ENCODE data around the gene SELENOM.
"Not testable (repeated sequence)": the region's sequence is repeated elsewhere in the genome, so short reads cannot be mapped to it uniquely, and the experiment has no call there.

SELENOM gene

DNA sequence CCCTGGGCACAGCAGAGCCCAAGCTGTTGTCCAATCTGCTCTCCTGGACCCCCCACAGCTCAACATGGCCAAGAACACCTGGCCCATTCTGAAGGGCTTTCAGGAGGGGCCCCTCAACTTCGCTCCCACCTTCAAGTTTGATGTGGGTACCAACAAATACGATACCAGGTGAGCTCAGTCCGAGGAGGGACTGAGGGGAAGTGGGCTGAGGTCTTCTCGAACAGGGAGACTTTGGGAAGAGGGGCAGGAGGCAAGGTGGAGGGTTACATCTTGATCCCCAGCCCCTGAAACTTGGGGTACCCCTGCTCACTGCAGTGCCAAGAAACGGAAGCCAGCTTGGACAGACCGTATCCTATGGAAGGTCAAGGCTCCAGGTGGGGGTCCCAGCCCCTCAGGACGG lies 20.8 kb upstream of the SELENOM start:
- DNase-seq: no peak

DNA sequence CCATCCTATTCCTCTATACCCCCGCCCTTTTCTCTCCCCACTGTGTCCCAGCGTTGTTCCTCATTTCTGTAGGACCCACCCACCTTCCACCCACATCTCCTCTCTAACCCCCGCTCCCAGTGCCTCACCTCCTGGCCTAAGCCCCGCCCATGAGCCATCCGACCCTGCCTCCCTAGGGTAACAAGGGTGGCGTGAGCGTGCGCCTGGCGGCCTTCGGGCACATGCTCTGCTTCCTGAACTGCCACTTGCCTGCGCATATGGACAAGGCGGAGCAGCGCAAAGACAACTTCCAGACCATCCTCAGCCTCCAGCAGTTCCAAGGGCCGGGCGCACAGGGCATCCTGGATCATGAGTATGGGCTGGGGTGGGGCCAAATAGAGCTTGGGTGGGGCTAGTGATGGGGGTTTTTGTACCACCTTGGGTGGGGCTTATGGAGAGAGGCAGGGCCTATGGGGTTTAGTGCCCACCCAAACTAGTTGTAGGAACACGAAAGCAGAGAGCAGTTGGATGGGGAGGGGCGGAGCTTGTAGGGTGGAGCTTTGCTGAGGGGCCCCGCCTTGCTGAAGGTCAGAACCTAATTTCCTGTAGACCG lies 19.9 kb upstream of the SELENOM start:
- DNase-seq: no peak

DNA sequence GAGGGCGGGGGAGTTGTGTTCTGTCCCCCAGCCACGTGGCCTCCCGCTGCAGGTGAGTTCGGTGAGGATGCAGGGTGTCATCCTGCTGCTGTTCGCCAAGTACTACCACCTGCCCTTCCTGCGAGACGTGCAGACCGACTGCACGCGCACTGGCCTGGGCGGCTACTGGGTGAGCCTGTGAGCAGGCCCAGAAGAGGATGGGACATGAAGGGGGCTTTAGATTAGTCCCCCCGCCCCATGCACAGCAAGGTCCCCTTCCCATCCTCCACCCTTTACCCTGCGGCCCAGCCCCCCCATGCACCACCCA lies 19.5 kb upstream of the SELENOM start:
- DNase-seq: no peak

DNA sequence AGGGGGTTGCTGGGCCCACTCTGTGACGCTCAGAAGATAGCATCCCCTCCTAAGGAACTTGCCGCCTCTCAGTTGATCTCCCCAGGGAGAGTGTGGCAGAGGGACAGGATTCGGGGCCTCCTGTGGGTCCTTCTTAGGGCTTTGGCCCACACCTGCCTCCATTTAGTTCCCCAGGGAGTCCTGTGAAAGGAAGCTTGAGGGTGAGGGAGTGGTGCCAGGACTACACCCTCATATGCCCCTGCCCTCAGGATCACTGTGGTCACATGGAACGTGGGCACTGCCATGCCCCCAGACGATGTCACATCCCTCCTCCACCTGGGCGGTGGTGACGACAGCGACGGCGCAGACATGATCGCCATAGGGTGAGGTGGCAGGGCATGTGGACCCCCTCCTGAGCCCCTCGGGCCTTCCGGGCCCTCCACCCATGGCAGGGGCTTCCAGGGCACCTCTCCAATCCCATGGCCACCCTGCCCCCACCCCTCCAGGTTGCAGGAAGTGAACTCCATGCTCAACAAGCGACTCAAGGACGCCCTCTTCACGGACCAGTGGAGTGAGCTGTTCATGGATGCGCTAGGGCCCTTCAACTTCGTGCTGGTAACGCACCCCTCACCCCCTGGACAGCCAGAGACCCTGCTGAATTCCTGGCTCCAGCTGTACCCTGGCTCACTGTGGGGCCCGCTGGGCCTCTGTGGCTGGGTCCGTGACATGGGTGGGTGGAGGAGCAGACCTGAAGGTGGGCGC lies 18.9 kb upstream of the SELENOM start:
- DNase-seq: no peak

DNA sequence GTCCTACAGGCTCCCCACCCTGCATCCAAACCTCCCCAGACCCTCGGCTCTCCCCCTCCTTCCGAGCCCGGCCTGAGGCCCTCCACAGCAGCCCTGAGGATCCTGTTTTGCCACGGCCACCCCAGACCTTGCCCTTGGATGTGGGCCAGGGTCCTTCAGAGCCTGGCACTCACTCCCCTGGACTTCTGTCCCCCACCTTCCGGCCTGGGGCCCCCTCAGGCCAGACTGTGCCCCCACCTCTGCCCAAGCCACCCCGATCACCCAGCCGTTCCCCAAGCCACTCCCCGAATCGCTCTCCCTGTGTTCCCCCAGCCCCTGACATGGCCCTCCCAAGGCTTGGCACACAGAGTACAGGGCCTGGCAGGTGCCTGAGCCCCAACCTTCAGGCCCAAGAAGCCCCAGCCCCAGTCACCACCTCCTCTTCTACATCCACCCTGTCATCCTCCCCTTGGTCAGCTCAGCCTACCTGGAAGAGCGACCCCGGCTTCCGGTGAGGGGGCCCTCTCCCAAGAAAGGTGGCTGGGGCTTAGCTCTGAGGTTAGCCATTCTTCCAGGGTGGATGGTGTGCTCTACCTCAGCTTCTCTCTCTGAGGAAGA lies 18.3 kb upstream of the SELENOM start:
- DNase-seq: no peak

DNA sequence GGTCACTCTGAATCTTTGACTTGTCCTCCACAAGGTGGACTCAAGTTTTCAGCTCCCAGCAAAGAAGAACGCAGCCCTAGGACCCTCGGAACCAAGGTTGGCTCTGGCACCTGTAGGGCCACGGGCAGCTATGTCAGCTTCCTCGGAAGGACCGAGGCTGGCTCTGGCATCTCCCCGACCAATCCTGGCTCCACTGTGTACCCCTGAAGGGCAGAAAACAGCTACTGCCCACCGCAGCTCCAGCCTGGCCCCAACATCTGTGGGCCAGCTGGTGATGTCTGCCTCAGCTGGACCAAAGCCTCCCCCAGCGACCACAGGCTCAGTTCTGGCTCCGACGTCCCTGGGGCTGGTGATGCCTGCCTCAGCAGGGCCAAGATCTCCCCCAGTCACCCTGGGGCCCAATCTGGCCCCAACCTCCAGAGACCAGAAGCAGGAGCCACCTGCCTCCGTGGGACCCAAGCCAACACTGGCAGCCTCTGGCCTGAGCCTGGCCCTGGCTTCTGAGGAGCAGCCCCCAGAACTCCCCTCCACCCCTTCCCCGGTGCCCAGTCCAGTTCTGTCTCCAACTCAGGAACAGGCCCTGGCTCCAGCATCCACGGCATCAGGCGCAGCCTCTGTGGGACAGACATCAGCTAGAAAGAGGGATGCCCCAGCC lies 17.6 kb upstream of the SELENOM start:
- DNase-seq: no peak

DNA sequence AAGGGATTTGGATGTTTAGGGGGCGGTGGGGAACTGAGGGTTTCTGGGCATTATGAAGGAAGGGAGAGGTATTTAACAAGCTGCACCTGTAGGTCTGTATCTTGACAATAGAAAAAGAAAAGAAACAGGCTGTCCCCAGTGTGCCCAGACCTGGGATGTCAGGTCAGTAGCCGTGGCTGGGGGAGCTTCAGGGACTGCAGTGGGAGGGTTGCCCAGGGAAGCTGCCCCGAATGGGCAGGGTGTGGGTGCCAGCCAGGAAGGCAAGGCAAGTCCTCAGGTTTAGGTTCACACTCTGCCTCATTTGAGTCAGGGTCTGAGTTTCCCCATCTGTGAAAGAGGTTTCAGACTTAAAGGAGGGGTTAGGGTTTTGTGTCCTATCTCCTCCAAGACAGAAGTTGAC lies 16.9 kb upstream of the SELENOM start:
- DNase-seq: no peak

DNA sequence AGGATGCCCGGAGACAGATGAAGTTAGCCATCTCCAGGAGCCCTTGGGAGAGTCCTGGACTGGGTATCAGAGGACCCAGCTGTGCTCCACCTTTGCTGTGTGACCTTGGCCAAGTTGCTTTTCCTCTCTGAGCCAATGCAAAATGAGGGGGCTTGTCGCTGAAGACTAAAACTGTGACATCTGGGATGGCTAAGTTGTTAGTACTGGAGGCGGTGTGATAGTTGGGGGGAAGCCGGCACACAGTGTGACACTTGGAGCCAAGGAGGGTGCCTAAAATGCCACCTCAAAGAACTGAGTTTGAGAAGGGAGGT lies 15.9 kb upstream of the SELENOM start:
- no peak for DNase-seq

DNA sequence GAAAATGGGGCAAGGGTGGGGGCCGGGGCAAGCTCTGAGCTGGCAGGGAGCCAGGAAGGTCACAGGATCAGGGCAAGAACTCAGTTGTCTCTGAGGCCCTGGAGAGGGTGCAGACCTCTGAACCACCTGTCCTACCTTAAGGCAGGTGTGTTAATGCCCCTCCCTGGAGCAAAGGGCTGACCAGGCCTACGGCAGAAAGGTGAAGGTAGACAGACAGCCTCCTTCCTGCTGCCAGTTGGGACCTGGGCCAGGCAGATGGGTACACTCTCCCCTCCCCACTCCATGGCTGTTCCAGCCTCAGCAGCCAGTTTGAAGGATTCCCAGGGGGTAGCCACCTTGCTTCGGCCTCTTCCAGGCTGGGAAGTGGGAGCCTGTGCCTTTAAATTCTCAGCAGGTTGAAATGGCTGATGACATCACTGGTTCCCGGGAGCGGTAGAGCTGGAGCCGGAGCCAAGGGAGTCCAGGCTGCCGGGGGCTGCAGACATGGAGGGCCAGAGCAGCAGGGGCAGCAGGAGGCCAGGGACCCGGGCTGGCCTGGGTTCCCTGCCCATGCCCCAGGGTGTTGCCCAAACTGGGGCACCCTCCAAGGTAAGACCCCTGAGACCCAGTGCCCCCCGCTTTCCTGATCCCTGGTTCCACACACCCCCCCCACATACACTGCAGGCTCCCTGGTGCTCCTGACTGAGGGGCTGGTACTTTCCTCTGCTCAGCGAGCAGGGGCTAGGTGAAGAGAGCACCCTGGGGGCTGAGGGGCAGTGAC lies 15.3 kb upstream of the SELENOM start, which contains the start of gene INPP5J:
Gene INPP5J, plus strand, starts transcription at position 435 of the 760 bp plus-strand sequence. Its CDS starts 49 bp downstream, at position 484.
- no peak for DNase-seq

DNA sequence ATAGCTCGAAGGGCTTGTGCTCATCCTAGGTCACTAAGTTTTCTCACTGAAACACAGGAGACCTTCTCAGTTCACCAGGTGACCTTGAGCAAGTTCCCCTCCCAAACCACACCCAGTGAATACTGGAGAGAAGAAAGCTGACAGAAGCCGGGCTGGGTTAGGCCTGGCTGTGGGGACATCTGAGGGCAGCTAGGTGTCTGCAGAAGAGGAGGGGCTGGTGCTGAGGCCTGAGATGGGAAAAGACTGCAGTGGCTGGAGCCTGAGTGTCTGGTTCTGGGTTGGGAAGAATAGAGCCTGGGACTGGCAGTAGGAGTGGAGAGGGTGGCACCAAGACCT lies 14.8 kb upstream of the SELENOM start:
- no peak for DNase-seq

DNA sequence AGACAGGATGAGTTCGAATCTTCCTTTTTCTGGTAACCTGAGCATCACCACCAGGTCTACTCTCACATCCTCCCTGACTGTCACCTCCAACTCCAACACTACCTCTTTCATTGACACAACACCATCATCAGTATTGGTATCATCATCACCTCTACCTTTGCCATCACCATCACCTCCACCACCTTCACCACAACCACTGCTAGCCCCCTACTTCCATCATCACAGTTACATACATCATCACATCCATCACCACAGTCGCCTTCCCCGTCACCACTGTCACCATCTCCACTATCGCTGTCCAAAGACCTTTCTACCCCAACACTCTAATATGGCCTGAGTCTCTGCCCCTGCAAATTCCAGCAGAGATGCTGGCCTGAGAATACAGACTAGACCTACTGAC lies 14.0 kb upstream of the SELENOM start:
- no peak for DNase-seq

DNA sequence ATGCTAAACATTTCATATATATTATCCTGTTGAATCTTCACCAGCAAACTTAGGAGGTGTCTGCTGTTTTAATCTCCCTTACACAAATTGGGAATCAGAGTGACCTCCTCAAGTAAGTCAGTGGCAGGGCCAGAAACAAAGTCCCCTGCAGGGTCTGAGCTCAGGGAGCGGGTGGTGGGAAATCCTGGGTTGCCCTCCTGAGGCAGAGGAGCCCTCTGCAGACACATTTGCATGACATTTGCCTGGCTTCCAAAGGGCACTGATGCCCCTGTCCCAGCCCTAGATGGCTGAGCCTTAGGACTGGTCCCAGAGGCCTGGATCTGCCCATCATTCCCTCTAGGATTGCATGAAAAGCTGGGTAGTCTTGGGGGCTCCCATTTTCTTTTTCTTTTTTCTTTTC lies 13.3 kb upstream of the SELENOM start:
- no peak for DNase-seq

DNA sequence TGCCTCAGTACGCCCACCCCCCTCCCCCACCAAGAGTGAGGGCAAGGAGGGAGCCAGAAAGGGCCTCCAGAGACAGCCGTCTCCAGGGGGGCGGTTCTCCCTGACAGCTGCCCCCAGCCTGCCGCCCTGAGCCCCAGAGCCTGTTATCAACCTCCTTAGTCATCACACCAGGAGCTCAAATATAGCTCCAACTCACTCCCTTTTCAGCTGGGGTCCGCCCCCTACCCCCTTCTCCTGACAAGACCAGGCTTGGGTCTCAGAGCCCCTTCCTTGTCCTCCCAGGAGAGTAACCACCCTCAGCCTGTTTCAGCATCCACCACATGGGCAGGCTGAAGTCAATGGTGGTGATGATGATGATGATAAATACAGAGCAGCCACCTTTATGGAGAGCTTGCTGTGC lies 12.9 kb upstream of the SELENOM start:
- DNase-seq: no peak

DNA sequence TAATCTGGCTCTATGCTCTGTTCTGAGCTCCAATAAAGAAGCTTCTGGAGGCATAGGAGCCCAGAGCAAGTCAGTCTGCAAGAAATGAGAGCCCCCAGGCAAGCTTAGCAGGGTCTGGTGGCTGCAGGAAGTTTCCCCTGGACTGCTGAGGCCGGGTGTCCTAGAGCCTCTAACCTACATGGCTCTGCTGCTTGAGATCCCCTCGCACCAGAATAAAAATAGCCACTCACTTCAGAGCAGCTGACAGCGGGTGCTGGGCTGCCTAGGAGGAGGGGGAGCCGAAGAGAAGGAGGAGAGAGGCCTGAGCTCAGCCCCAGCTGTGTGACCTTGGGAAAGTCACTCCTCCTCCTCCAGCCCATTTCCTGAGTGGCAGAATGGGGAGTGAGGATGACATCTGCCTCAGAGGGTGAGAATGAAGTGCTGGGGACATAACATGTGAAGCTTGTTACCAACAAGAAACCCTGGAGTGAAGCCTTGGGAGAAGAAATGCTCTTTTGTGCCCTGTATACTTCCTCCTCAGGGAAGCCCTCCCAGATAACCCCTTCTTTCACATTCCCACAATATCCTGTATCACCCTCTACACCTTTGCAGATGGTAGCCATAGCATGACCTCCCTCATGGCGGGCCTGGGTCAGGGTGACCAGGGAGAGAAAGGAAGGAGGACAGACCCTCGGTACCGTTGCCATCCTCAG lies 11.8 kb upstream of the SELENOM start:
- no peak for DNase-seq

DNA sequence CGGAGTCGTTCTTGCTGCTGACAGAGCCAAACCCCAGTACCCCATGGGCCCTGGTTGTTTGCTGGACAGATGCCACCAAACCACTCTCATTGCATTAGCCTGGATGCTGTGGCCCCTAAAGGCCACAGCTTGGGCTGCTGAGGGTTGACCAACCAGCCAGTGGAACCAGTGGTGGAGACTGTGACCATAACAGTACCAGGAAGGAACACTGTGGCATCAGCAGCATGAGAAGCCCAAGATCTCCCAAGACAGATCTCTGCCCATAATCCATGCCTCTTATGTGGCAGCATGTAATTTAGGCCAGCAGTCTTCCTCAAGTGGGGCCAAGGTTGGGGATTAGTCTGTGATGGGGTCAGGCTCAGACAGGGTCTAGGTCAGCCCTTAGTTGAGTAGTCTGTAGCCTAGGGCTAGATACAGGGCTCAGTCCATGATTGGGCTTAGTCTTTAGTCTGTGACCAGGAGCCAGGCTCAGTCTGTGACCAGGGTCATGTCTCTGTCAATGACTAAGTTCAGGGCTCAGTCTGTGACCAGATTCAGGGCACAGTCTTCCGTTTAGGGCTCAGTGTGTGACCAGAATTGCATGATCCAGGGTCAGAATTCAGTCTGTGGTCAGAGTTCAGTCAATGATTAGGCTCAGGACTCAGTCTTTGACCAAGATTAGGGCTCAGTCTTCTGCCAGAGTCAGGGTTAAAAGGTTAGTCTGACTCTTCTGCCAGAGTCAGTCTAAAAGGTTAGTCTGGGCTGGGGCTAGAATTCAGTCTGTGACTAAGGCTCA lies 10.9 kb upstream of the SELENOM start:
- no peak for DNase-seq

DNA sequence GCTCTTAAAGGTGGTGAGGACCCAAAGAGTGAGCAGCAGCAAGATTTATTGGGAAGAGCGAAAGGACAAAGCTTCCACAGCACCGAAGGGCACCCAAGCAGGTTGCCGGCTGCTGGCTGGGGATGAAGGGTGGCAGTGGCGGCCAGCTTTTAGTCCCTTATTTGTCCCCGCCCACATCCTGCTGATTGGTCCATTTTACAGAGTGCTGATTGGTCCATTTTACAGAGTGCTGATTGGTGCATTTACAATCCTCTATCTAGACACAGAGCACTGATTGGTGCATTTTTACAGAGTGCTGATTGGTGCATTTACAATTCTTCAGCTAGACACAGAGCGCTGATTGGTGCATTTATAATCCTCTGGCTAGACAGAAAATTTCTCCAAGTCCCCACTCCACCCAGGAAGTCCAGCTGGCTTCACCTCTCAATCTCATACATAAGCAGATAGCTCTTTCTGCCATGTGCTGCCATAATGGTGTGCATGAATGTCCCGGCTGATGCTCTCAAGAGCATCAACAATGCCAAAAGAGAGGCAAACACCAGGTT lies 5.3 kb upstream of the SELENOM start:
- DNase-seq: not testable (repeated sequence)

DNA sequence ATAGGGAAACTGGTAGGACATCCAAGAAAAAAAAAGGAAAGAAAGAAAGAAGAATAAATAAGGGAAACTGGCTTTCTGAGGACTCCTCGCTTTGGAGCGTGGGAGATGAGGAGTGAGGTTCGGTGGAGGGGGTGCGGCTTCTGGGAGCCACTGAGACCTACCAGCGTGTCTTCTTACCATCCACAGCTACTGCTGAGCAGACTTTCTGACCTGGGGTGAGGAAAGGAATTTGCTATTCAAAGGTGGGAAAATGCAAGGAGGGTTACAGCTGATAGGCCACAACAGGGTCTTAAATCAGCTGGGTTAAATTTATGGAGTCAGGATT lies 488 bp upstream of the SELENOM start:
- no peak for DNase-seq

DNA sequence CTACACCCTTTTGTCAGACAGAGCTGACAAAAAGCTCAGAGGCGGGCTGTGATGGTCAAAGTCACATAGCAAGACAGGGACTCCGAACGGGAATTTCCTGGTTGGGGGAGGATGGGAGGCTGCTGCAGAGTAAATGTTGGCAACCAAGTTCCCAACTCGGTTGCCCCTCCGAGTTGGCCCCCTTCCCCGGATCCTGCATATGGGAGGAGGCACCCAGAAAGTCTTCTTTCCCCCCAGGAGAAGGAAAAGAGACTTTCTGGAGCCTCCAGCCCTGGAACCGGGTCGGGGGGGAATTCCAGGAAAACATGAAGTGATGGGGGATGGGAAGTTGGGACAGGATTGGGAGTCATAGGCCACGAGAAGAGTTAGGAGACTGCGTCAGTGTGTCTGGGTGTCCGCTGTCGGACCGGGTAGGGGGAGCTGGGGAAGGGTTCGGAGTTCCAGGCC lies 614 bp downstream of the SELENOM start:
- DNase-seq: no peak

DNA sequence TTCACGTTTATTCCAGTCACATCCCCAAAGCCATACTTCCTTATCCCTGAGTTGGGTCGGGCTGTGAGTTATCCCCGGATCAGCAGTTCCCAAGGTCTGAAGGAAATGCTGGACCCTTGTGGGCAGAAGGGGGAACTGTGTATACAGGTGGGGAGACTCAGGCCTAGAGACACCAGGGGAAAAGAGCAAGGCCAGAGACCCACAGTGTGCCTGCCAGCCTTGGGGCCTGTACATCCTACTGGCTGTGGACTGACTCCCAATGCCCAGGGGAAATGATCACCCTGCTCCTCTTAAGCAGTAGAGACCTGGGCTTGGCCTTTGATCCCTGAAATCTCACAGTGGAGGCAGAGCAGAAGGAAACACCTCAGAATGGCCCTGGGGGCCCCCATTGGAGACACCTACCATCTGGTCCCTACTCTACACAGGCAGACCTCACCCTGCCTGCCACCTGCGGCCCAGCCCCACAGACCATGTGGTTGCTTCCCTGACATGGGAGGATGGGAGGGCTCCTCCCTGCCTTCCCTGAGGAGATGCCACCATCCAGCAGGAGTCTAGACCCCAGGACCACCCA lies 1.3 kb downstream of the SELENOM start:
- no peak for DNase-seq

DNA sequence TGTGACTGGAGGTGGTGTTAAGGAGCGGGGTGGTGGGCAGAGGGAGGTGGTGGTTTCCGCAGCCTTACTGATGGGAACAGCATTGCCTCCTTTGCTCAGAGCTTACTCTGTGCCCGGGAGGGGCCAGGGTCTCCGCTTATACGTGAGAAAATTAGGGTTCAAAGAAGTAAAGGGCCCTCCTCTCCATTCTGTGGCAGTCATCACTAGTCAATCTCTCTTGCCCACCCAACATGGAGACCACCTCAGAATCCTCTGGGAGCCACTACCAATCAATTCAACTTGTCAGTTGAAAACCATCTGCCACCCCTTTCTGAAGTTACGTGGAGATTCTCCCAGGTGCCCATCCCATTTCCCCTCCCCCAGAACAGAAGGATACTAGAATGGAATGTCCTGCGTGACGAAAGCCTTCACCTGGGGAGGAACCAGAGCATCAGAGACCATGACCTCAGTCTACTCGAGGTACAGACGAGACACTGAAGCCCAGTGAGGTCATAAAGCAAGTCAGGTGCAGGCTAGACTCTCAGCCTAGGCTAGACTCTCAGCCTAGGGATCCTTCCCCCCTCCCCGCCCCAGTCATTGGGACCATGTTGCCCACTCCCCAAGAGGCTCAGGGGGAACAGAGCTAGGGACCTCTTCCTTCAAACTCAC lies 2.0 kb downstream of the SELENOM start:
- no peak for DNase-seq

DNA sequence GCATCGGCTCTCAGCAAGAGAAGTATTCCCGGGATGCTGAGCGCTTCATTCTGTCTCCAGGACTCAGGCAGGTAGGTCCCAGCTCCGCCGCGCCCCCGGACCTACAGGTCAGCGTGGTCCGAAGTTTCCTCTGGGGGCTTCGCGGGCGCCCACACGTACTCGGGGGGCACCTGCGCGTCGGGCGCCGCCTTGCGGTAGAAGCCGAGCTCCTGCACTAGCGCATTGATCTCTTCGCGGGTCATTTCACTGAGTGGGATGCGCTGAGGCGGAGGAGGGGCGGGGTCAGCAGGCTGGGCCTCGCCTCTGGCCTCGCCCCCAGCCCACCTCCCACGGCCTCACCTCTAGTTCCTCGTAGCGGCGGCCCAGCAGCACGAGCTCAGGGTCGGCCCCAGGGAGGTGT lies 2.5 kb downstream of the SELENOM start:
- DNase-seq: no peak
